OCI-LY7 (cell line): ENCODE measurements around the gene FOXC2.

Experiments
- CTCF ChIP-seq: fragments of 200-600 bp; sonication (generic); conservative IDR thresholded peaks from 2 replicates; pipeline ENCODE4 v1.5.1; 2014; ENCODE audit warnings: mild to moderate bottlenecking, antibody characterized with exemption, low read length, moderate library complexity, mixed read lengths
- EZH2phosphoT487 ChIP-seq: fragments of 200-600 bp; sonication (generic); IDR thresholded peaks from 2 replicates; pipeline ENCODE4 v1.6.1; 2018; ENCODE audit warnings: low read depth, borderline replicate concordance, mild to moderate bottlenecking, mixed run types, antibody characterized with exemption, low read length, moderate library complexity, mixed read lengths

DNA sequence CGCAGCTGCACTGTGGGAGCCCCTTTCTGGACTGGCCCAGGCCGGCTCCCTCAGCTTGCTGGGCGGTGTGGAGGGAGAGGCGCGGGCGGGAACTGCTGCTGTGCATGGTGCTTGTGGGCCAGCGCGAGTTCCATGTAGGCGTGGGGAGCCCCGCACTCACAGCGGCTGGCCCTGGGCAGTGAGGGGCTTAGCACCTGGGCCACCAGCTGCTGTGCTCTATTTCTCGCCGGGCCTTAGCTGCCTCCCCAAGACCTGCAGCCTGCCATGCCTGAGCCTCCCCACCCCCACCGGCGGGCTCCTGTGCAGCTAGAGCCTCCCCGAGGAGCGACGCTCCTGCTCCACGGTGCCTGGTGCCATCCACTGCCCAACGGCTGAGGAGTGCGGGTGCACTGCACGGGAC is 13.3 kb upstream of the FOXC2 start:
- TF ChIP-seq CTCF (no peak), EZH2phosphoT487 (no peak)
